ENCODE data around the gene TGM5.

TGM5 gene

DNA sequence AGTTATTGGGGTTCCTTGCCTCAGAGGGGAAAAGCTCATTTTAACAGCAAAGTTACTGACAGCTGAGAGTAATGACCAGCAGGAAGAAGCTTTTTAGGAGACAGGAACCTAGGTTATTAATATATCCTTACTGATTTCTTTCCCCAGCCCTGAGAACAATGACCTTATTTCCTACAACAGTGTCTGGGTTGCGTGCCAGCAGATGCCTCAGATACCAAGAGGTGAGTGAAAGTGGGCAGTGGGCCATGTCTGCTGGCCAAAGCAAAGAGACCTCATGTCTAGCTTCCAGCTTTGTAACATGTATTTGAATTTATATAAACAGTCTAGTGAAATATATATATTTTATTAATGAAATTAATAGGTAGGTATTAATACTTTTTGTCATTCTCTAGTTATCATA is 76.5 kb downstream of the TGM5 start:
- no peak for DNase-seq

GRCh38 chr15:43189296-43189695 is 77.4 kb downstream of the TGM5 start:
- DNase-seq: no peak

- peak; percentile 90 for DNase-seq
Measured at GRCh38 chr15:43187544-43188155, 79.1 kb downstream of the TGM5 start.

DNA sequence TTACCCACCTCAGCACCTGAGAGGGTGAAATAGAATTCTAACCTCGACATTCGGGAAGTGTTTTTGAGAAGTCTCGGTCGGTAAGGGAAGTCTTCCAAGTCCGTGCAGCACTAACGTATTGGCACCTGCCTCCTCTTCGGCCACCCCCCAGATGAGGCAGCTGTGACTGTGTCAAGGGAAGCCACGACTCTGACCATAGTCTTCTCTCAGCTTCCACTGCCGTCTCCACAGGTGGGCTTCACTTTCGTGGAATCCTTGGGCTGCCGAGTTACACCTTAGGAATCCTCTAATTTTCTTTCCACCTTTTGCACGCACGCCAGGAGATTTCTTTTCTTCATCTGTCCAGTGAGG is 80.8 kb downstream of the TGM5 start:
- DNase-seq: no peak

DNA sequence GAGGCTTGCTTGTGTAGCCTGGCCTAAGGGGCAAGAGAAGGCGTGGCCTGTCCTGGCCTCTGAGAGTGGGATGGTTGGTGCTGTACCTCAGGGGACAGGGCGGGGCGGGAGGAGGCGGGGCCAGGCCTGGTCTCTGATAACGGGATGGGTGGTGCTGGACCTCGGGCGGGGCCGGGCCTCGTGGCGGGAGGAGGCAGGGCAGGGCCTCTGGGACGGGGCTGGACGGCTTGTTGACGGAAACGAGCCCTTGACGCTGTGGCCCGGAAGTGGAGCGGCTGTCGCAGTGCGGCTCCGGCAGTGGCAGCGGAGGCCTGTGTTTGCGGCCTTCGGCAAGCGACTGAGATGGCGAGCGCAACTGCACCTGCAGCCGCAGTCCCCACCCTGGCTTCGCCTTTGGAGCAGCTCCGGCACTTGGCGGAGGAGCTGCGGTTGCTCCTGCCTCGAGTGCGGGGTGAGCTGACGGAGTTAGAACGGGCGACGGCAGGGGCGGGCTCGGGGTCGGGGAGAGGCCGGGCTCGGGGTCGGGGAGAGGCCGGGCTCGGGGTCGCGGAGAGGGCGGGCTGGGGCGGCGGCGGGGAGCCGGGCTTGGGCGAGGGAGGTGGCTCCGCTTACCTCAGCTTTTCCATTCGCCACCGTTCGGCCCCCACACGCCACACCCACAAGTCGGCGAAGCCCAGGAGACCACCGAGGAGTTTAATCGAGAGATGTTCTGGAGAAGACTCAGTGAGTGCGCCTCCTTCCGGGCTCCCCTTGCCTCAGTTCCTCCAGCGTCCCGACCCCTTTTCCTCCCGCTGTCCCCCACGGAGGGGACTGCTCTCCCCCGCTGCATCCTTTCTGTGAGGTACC is 81.3 kb downstream of the TGM5 start, which contains the start of gene CCNDBP1:
TSS of gene CCNDBP1 (plus strand) at position 247 of the 846 bp plus-strand sequence. CDS start at position 343, 96 bp downstream.
- DNase-seq: peak; percentile 99

GRCh38 chr15:43184407-43185124 is 82.2 kb downstream of the TGM5 start:
- peak; percentile 46 for DNase-seq

DNA sequence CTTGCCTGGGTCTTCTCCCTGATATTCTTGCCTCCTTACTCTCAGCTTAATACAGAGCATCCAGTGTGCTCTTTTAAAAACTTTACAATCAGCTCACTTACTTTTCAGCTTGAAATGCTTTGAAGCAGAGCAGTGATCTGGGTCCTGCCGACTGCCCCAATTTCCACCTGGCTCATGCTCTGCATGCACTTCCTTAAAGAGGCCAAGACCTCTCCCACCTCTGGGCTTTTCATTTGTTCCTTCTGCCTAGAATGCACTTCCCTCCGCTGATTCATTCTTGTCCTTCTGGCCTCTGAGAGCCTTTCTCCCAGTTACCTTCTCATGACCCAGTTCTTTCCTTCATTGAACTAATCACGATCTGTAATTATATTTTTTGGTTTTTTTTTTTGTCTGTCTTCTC is 83.5 kb downstream of the TGM5 start:
- no peak for DNase-seq
